ENCODE measurements around the gene HOXD10. TPM values are rescaled to one million over a fixed set of nuclear protein-coding genes. Genes with fewer than 3 reads are reported as not detected.

The HOXD10 gene
- total RNA-seq, 1 experiment from 2014 or later: not detected

GRCh38 chr2:176084611-176085119 is 31.9 kb upstream of the HOXD10 start:
- DNase-seq (ENCODE audit: low read depth, low spot score) (no peak), ATAC-seq (no peak)
- H3K36me3 ChIP-seq (ENCODE audit: control insufficient read depth, insufficient read depth, low read length): no peaks in the 10 kb centered on the region
- no peak overlapping the region for H3K27ac ChIP-seq (ENCODE audit: low read length)
- TF ChIP-seq CTCF (IDR thresholded peaks at IDR 0.05): no peak
- TF ChIP-seq TCF7L2 (IDR thresholded peaks at IDR 0.05; ENCODE audit: low read depth, low read length): no peak
- TF ChIP-seq POLR2AphosphoS5 (IDR thresholded peaks at IDR 0.05; ENCODE audit: low read depth, low read length): no peak
- TF ChIP-seq REST (IDR thresholded peaks at IDR 0.05; ENCODE audit: insufficient read depth in 1 of 2, low read depth in 2 of 2, low read length in 1 of 2): no peak
- no peak for TF ChIP-seq SIN3A (IDR thresholded peaks at IDR 0.05; ENCODE audit: borderline replicate concordance, insufficient read depth, low read depth, low read length)
- in situ Hi-C loops (cut with HindIII; ENCODE audit: low pct_unique_long_range_greater_than_20kb, low sequenced_read_pairs): no loop called here
- intact Hi-C loops (cut with micrococcal nuclease; ENCODE audit: unreplicated experiment): loop anchor here (10.0 kb wide), 1 partner anchor 120 kb away; no protein-coding TSS in a partner anchor
- H3K4me3 ChIP-seq (ENCODE audit: low read depth in 2 of 2, low read length in 2 of 2): peak overlapping the region in 1 of 2 experiments; percentile 48; a peak in 2 of 4 replicates
- no TSS peak for BruUV-seq (replicated peaks)
- H3K4me1 ChIP-seq (ENCODE audit: control insufficient read depth, insufficient read depth, low read length): peaks cover 9% of the 10 kb centered on the region
- ChIA-PET CTCF (no interaction called here), POLR2A (no interaction called here)
- no peaks in the 10 kb centered on the region for H3K9me3 ChIP-seq (ENCODE audit: control insufficient read depth, insufficient read depth, low read depth, low read length)
- peaks cover 33% of the 10 kb centered on the region for H3K27me3 ChIP-seq (ENCODE audit: control insufficient read depth, insufficient read depth, low read length)

DNA sequence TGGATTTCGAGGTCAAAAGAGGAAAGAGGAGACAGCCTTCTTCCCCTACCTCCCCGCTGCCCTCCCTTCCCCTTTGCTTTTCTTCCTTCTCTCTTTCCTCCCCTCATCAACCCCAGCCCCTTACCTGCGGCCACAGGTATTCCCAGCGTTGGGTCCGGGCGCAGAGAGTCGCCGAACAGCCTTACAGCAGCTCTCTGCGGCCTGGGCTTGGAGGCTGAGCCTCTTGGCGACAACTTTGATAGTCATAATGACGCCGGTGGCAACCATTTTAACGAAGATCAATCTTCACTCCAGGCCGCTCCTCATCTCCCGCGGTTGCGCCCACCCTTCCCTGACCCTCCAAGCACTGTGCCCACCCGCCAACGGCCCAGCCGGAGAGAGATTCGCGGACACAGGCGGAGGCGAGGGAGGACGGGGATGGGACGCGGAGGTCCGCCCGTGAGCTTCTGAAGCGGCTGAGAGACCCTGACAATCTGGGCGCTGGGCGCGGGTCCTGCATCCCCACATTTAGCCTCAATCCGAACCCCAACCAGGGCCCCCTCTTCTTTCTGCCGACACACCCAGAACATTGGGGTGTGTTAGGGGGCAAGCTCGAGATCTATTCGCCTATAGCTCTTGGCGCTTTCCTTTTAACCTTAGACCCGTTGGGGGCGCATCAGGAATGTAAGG is 31.3 kb upstream of the HOXD10 start:
- ATAC-seq (no peak), DNase-seq (ENCODE audit: low read depth, low spot score) (no peak)
- H3K27me3 ChIP-seq (ENCODE audit: control insufficient read depth, insufficient read depth, low read length): peaks cover 36% of the 10 kb centered on the region
- intact Hi-C loops (cut with micrococcal nuclease; ENCODE audit: unreplicated experiment): loop anchor here (10.0 kb wide), 1 partner anchor 120 kb away; no protein-coding TSS in a partner anchor
- TF ChIP-seq SIN3A (IDR thresholded peaks at IDR 0.05; ENCODE audit: borderline replicate concordance, insufficient read depth, low read depth, low read length) (no peak), REST (IDR thresholded peaks at IDR 0.05; ENCODE audit: insufficient read depth in 1 of 2, low read depth in 2 of 2, low read length in 1 of 2) (no peak), CTCF (IDR thresholded peaks at IDR 0.05) (no peak), TCF7L2 (IDR thresholded peaks at IDR 0.05; ENCODE audit: low read depth, low read length) (no peak), POLR2AphosphoS5 (IDR thresholded peaks at IDR 0.05; ENCODE audit: low read depth, low read length) (no peak)
- H3K36me3 ChIP-seq (ENCODE audit: control insufficient read depth, insufficient read depth, low read length): no peaks in the 10 kb centered on the region
- in situ Hi-C loops (cut with HindIII; ENCODE audit: low pct_unique_long_range_greater_than_20kb, low sequenced_read_pairs): no loop called here
- POLR2A ChIA-PET: no interaction called here
- CTCF ChIA-PET: interaction anchor here (0.6 to 1.3 kb wide), 2 partner anchors 87 to 395 kb away, joined by 3 to 8 read pairs; no protein-coding TSS in a partner anchor
- H3K4me1 ChIP-seq (ENCODE audit: control insufficient read depth, insufficient read depth, low read length): peaks cover 9% of the 10 kb centered on the region
- H3K4me3 ChIP-seq (ENCODE audit: low read depth in 2 of 2, low read length in 2 of 2): peak overlapping the region; percentile 30 to 48; a peak in 3 of 4 replicates
- no peak overlapping the region for H3K27ac ChIP-seq (ENCODE audit: low read length)
- H3K9me3 ChIP-seq (ENCODE audit: control insufficient read depth, insufficient read depth, low read depth, low read length): no peaks in the 10 kb centered on the region
- no TSS peak for BruUV-seq (replicated peaks)

All from Panc1 (cell line).